ENCODE results near the gene HLA-DQB1. TPM values are rescaled to one million over a fixed set of nuclear protein-coding genes. Genes with fewer than 3 reads are reported as not detected.
A peak's percentile ranks its signal among the peaks of the same experiment; 100 is the strongest.

HLA-DQB1 gene
- polyA plus RNA-seq, 1 donor, result 1.6 TPM

GRCh38 chr6:32627249-32627648 lies 39.2 kb downstream of the HLA-DQB1 start:
- no peak for DNase-seq (ENCODE audit: low read depth)

- DNase-seq (ENCODE audit: low read depth), result no peak
Observed at GRCh38 chr6:32625137-32625536, 41.3 kb downstream of the HLA-DQB1 start.

- DNase-seq (ENCODE audit: low read depth), result no peak
Observed at GRCh38 chr6:32624565-32624964, 41.9 kb downstream of the HLA-DQB1 start.

GRCh38 chr6:32623693-32624092 lies 42.8 kb downstream of the HLA-DQB1 start:
- DNase-seq (ENCODE audit: low read depth), result no peak

- DNase-seq (ENCODE audit: low read depth), result no peak
Observed at GRCh38 chr6:32622545-32623401, 43.7 kb downstream of the HLA-DQB1 start.

GRCh38 chr6:32621372-32621771 lies 45.1 kb downstream of the HLA-DQB1 start:
- DNase-seq (ENCODE audit: low read depth), result no peak

GRCh38 chr6:32617751-32618150 lies 48.7 kb downstream of the HLA-DQB1 start:
- DNase-seq (ENCODE audit: low read depth), result no peak

GRCh38 chr6:32615885-32616532 lies 50.4 kb downstream of the HLA-DQB1 start:
- no peak for DNase-seq (ENCODE audit: low read depth)

- no peak for DNase-seq (ENCODE audit: low read depth)
Observed at GRCh38 chr6:32614366-32615081, 51.9 kb downstream of the HLA-DQB1 start.

GRCh38 chr6:32613475-32613874 lies 53.0 kb downstream of the HLA-DQB1 start:
- no peak for DNase-seq (ENCODE audit: low read depth)

GRCh38 chr6:32610682-32611296 lies 55.7 kb downstream of the HLA-DQB1 start:
- no peak for DNase-seq (ENCODE audit: low read depth)

- peak; percentile 50 for DNase-seq (ENCODE audit: low read depth)
Observed at GRCh38 chr6:32609731-32610640, 56.5 kb downstream of the HLA-DQB1 start.

Other genes with a start within 250 kb of the HLA-DQB1 start
- gene HLA-DRA, start 226.8 kb downstream of the HLA-DQB1 start, polyA plus RNA-seq (ENCODE audit: insufficient read length), result 27.8 TPM
- 3.0 TPM for gene HLA-DRB5, start 136.4 kb downstream of the HLA-DQB1 start, polyA plus RNA-seq (ENCODE audit: insufficient read length)
- 9.4 TPM for gene HLA-DRB1, start 76.8 kb downstream of the HLA-DQB1 start, polyA plus RNA-seq (ENCODE audit: insufficient read length)
- gene HLA-DQA1, start 29.3 kb downstream of the HLA-DQB1 start, polyA plus RNA-seq (ENCODE audit: insufficient read length), result 1.7 TPM
- gene HLA-DQA2, start 74.7 kb upstream of the HLA-DQB1 start, polyA plus RNA-seq (ENCODE audit: insufficient read length), result 0.27 TPM
- gene HLA-DQB2, start 96.9 kb upstream of the HLA-DQB1 start, polyA plus RNA-seq (ENCODE audit: insufficient read length), result 0.32 TPM
- gene HLA-DOB, start 150.3 kb upstream of the HLA-DQB1 start, polyA plus RNA-seq (ENCODE audit: insufficient read length), result 0.30 TPM
- gene TAP2, start 172.1 kb upstream of the HLA-DQB1 start, polyA plus RNA-seq (ENCODE audit: insufficient read length), result 3.8 TPM
- 11.8 TPM for gene PSMB8, start 177.4 kb upstream of the HLA-DQB1 start, polyA plus RNA-seq (ENCODE audit: insufficient read length)
- 9.6 TPM for gene TAP1, start 187.0 kb upstream of the HLA-DQB1 start, polyA plus RNA-seq (ENCODE audit: insufficient read length)
- 4.1 TPM for gene PSMB9, start 187.5 kb upstream of the HLA-DQB1 start, polyA plus RNA-seq (ENCODE audit: insufficient read length)